ENCODE measurements around the gene IL1R1. TPM values are rescaled to one million over a fixed set of nuclear protein-coding genes. Genes with fewer than 3 reads are reported as not detected.

The IL1R1 gene
- total RNA-seq, 2 experiments from 2014 or later: not detected

DNA sequence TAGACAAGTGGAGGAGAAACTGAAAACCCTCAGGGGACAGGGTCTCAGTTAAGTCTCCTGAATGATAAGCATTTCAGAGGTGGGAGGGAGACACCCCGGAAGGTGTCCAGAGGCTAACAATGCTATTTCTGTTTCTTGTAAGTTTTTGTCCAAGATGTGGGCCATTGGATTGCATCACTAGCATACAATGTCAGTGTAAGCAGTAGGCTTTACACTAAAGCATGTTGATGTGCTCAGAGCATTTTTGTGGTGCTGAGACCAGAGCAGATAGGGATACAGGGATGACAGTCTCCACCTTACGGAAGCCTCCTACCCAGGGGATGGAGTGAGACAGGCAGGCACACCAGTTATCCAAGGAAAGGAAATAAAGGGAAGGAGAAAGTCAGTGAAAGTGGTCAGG is 2.2 kb upstream of the IL1R1 start:
- H4K20me1 ChIP-seq (ENCODE audit: insufficient read depth, low read length): no peaks in the 10 kb centered on the region
- H2AFZ ChIP-seq (ENCODE audit: low read length): no peak overlapping the region
- H3K4me1 ChIP-seq (ENCODE audit: insufficient read depth, low read length, poor library complexity, severe bottlenecking): no peaks in the 10 kb centered on the region
- no peak overlapping the region for H3K4me2 ChIP-seq (ENCODE audit: low read length)
- H3K79me2 ChIP-seq (ENCODE audit: insufficient read depth, low read depth, low read length): no peaks in the 10 kb centered on the region
- no TSS peak for BruUV-seq (replicated peaks)
- H3K9me2 ChIP-seq (ENCODE audit: insufficient read depth, low read length): no peaks in the 10 kb centered on the region
- no peaks in the 10 kb centered on the region for H3K9me3 ChIP-seq (ENCODE audit: low read length)
- H3K36me3 ChIP-seq (ENCODE audit: insufficient read depth, low read length): no peaks in the 10 kb centered on the region
- intact Hi-C loops (cut with micrococcal nuclease; ENCODE audit: unreplicated experiment): no loop called here
- ChIA-PET POLR2A (interaction anchor here (0.6 kb wide), 1 partner anchor 112 kb away, joined by 3 read pairs; no protein-coding TSS in a partner anchor), CTCF (ENCODE audit: unreplicated experiment) (no interaction called here)
- TF ChIP-seq, protein P1, sequence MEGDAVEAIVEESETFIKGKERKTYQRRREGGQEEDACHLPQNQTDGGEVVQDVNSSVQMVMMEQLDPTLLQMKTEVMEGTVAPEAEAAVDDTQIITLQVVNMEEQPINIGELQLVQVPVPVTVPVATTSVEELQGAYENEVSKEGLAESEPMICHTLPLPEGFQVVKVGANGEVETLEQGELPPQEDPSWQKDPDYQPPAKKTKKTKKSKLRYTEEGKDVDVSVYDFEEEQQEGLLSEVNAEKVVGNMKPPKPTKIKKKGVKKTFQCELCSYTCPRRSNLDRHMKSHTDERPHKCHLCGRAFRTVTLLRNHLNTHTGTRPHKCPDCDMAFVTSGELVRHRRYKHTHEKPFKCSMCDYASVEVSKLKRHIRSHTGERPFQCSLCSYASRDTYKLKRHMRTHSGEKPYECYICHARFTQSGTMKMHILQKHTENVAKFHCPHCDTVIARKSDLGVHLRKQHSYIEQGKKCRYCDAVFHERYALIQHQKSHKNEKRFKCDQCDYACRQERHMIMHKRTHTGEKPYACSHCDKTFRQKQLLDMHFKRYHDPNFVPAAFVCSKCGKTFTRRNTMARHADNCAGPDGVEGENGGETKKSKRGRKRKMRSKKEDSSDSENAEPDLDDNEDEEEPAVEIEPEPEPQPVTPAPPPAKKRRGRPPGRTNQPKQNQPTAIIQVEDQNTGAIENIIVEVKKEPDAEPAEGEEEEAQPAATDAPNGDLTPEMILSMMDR (conservative IDR thresholded peaks at IDR 0.05; ENCODE audit: low read length): no peak
- TF ChIP-seq EZH2phosphoT487 (IDR thresholded peaks at IDR 0.05; ENCODE audit: borderline replicate concordance, low read depth, low read length): no peak
- H3K4me3 ChIP-seq (ENCODE audit: low read depth, low read length, poor library complexity, severe bottlenecking): no peak overlapping the region
- H3K27ac ChIP-seq (ENCODE audit: low read depth, low read length, poor library complexity, severe bottlenecking): no peak overlapping the region
- DNase-seq (ENCODE audit: low spot score): no peak

- intact Hi-C loops (cut with micrococcal nuclease; ENCODE audit: unreplicated experiment): no loop called here
- Histone ChIP-seq H3K9me3 (ENCODE audit: low read length) (no peaks in the 10 kb centered on the region), H3K36me3 (ENCODE audit: insufficient read depth, low read length) (no peaks in the 10 kb centered on the region), H3K4me1 (ENCODE audit: insufficient read depth, low read length, poor library complexity, severe bottlenecking) (no peaks in the 10 kb centered on the region), H4K20me1 (ENCODE audit: insufficient read depth, low read length) (no peaks in the 10 kb centered on the region), H3K79me2 (ENCODE audit: insufficient read depth, low read depth, low read length) (no peaks in the 10 kb centered on the region), H3K9me2 (ENCODE audit: insufficient read depth, low read length) (no peaks in the 10 kb centered on the region), H3K4me2 (ENCODE audit: low read length) (no peak overlapping the region), H2AFZ (ENCODE audit: low read length) (no peak overlapping the region), H3K4me3 (ENCODE audit: low read depth, low read length, poor library complexity, severe bottlenecking) (no peak overlapping the region), H3K27ac (ENCODE audit: low read depth, low read length, poor library complexity, severe bottlenecking) (no peak overlapping the region)
- DNase-seq (ENCODE audit: low spot score): no peak
- no TSS peak for BruUV-seq (replicated peaks)
- CTCF ChIA-PET (ENCODE audit: unreplicated experiment): no interaction called here
- POLR2A ChIA-PET: interaction anchor here (0.5 to 1.1 kb wide), 3 partner anchors 111 to 714 kb away, joined by 3 to 4 read pairs (median 3); no protein-coding TSS in a partner anchor
- TF ChIP-seq, protein P1 (conservative IDR thresholded peaks at IDR 0.05; ENCODE audit: low read length): no peak
- TF ChIP-seq EZH2phosphoT487 (IDR thresholded peaks at IDR 0.05; ENCODE audit: borderline replicate concordance, low read depth, low read length): no peak
Measured at GRCh38 chr2:102141011-102141943, 1.3 kb upstream of the IL1R1 start.

Measured in OCI-LY7 (cell line).